ENCODE measurements around the gene ACADL.
A peak's percentile ranks its signal among the peaks of the same experiment; 100 is the strongest.

Gene ACADL

GRCh38 chr2:210171309-210172218 lies 53.7 kb downstream of the ACADL start, which contains the start of gene KANSL1L:
KANSL1L (minus strand) TSS chr2:210171409; CDS start chr2:210154582, 16,827 bp downstream.
- Histone ChIP-seq H3K36me3 (replicated peaks) (no peaks in the 10 kb centered on the region), H3K4me3 (ENCODE audit: low read depth, low read length) (peak within 1 kb of the TSS; percentile 80), H3K27me3 (replicated peaks) (no peaks in the 10 kb centered on the region), H3K27ac (peak within 1 kb of the TSS; percentile 97)
- no peak for TF ChIP-seq CTCF (IDR thresholded peaks at IDR 0.05; ENCODE audit: low read depth, low read length, missing control alignments)
- in situ Hi-C loops (cut with HindIII; ENCODE audit: low pct_ligation_motif_present, low sequenced_read_pairs) = no loop called here
- DNase-seq = peak; percentile 98

GRCh38 chr2:210170446-210171303 lies 54.6 kb downstream of the ACADL start:
- Histone ChIP-seq H3K4me3 (ENCODE audit: low read depth, low read length) (peak overlapping the region; percentile 80), H3K36me3 (replicated peaks) (no peaks in the 10 kb centered on the region), H3K27ac (peak overlapping the region; percentile 97), H3K27me3 (replicated peaks) (no peaks in the 10 kb centered on the region)
- in situ Hi-C loops (cut with HindIII; ENCODE audit: low pct_ligation_motif_present, low sequenced_read_pairs) = no loop called here
- no peak for TF ChIP-seq CTCF (IDR thresholded peaks at IDR 0.05; ENCODE audit: low read depth, low read length, missing control alignments)
- peak; percentile 95 for DNase-seq

GRCh38 chr2:210170196-210170445 lies 55.1 kb downstream of the ACADL start:
- Histone ChIP-seq H3K4me3 (ENCODE audit: low read depth, low read length) (peak overlapping the region; percentile 80), H3K27me3 (replicated peaks) (no peaks in the 10 kb centered on the region), H3K36me3 (replicated peaks) (no peaks in the 10 kb centered on the region), H3K27ac (peak overlapping the region; percentile 97)
- in situ Hi-C loops (cut with HindIII; ENCODE audit: low pct_ligation_motif_present, low sequenced_read_pairs) = no loop called here
- no peak for TF ChIP-seq CTCF (IDR thresholded peaks at IDR 0.05; ENCODE audit: low read depth, low read length, missing control alignments)
- no peak for DNase-seq

GRCh38 chr2:210169516-210170195 lies 55.6 kb downstream of the ACADL start:
- peak overlapping the region; percentile 80 for H3K4me3 ChIP-seq (ENCODE audit: low read depth, low read length)
- no peak for TF ChIP-seq CTCF (IDR thresholded peaks at IDR 0.05; ENCODE audit: low read depth, low read length, missing control alignments)
- H3K27ac ChIP-seq = peak overlapping the region; percentile 97
- no peaks in the 10 kb centered on the region for H3K36me3 ChIP-seq (replicated peaks)
- in situ Hi-C loops (cut with HindIII; ENCODE audit: low pct_ligation_motif_present, low sequenced_read_pairs) = no loop called here
- no peaks in the 10 kb centered on the region for H3K27me3 ChIP-seq (replicated peaks)
- peak; percentile 31 for DNase-seq

GRCh38 chr2:210167227-210167626 lies 58.0 kb downstream of the ACADL start:
- in situ Hi-C loops (cut with HindIII; ENCODE audit: low pct_ligation_motif_present, low sequenced_read_pairs) = no loop called here
- Histone ChIP-seq H3K36me3 (replicated peaks) (no peaks in the 10 kb centered on the region), H3K27ac (no peak overlapping the region), H3K4me3 (ENCODE audit: low read depth, low read length) (no peak overlapping the region), H3K27me3 (replicated peaks) (no peaks in the 10 kb centered on the region)
- TF ChIP-seq CTCF (IDR thresholded peaks at IDR 0.05; ENCODE audit: low read depth, low read length, missing control alignments) = no peak
- DNase-seq = no peak
